NCI-H1436 (cell line): ENCODE data around the gene CEBPB.
"Not testable (repeated sequence)": the region's sequence is repeated elsewhere in the genome, so short reads cannot be mapped to it uniquely, and the experiment has no call there.

Experiments
- DNase-seq: peaks from one replicate; lab custom pipeline; 2025; lab: John Stamatoyannopoulos, UW

The CEBPB gene

GRCh38 chr20:50190251-50191064, at the start of gene CEBPB:
Gene CEBPB (plus strand): TSS chr20:50190830. CDS start chr20:50191034, 204 bp downstream.
- peak; percentile 84 for DNase-seq

GRCh38 chr20:50141018-50141675, 49.5 kb upstream of the CEBPB start:
- no peak for DNase-seq

- no peak for DNase-seq
These were observed 48.6 kb upstream of the CEBPB start for GRCh38 chr20:50141811-50142561.

- no peak for DNase-seq
These were observed 47.8 kb upstream of the CEBPB start for GRCh38 chr20:50142812-50143211.

GRCh38 chr20:50144362-50144761, 46.3 kb upstream of the CEBPB start:
- DNase-seq = no peak

- DNase-seq = no peak
These were observed 45.1 kb upstream of the CEBPB start for GRCh38 chr20:50145566-50145965.

GRCh38 chr20:50146214-50146613, 44.4 kb upstream of the CEBPB start:
- no peak for DNase-seq

- DNase-seq = peak; percentile 38
These were observed 43.6 kb upstream of the CEBPB start for GRCh38 chr20:50146732-50147662.

- no peak for DNase-seq
These were observed 41.0 kb upstream of the CEBPB start for GRCh38 chr20:50149481-50150254.

- DNase-seq = no peak
These were observed 39.4 kb upstream of the CEBPB start for GRCh38 chr20:50151034-50151743.

- DNase-seq = no peak
These were observed 38.1 kb upstream of the CEBPB start for GRCh38 chr20:50152394-50153152.

- DNase-seq = no peak
These were observed 37.5 kb upstream of the CEBPB start for GRCh38 chr20:50153153-50153499.

- DNase-seq = peak; percentile 80
These were observed 36.9 kb upstream of the CEBPB start, which contains the start of gene PEDS1 for GRCh38 chr20:50153500-50154377. Gene PEDS1 (minus strand): TSS chr20:50153723. CDS start chr20:50153637, 86 bp downstream.

GRCh38 chr20:50161494-50161893, 29.1 kb upstream of the CEBPB start:
- DNase-seq = not testable (repeated sequence)

GRCh38 chr20:50163570-50164317, 26.9 kb upstream of the CEBPB start:
- no peak for DNase-seq

GRCh38 chr20:50165684-50166554, 24.7 kb upstream of the CEBPB start:
- DNase-seq = peak; percentile 96
